Glutamatergic neuron (in vitro differentiated cells): ENCODE data around the gene HECTD4. TPM values are rescaled to one million over a fixed set of nuclear protein-coding genes. Genes with fewer than 3 reads are reported as not detected.

Source experiments
- DNase-seq: peaks from one replicate; pipeline ENCODE4 v3.0.0; 2022
- H3K27ac Mint-ChIP-seq: one replicate; pipeline ENCODE4 v1.8.0; 2020; ENCODE audit warnings: mild to moderate bottlenecking, mixed read lengths, inconsistent platforms; ENCODE audit not compliant: unreplicated experiment
- H3K27me3 Mint-ChIP-seq: one replicate; pipeline ENCODE4 v1.8.0; 2020; ENCODE audit warnings: mild to moderate bottlenecking, moderate library complexity, mixed read lengths, inconsistent platforms; ENCODE audit not compliant: unreplicated experiment
- H3K36me3 Mint-ChIP-seq: one replicate; pipeline ENCODE4 v1.8.0; 2020; ENCODE audit warnings: mild to moderate bottlenecking, mixed read lengths, inconsistent platforms; ENCODE audit not compliant: unreplicated experiment
- H3K4me1 Mint-ChIP-seq: one replicate; pipeline ENCODE4 v1.8.0; 2020; ENCODE audit warnings: mild to moderate bottlenecking, low read depth, mixed read lengths, inconsistent platforms; ENCODE audit not compliant: unreplicated experiment
- H3K4me3 Mint-ChIP-seq: one replicate; pipeline ENCODE4 v1.8.0; 2020; ENCODE audit warnings: mild to moderate bottlenecking, mixed read lengths, inconsistent platforms; ENCODE audit not compliant: unreplicated experiment
- H3K9me3 Mint-ChIP-seq: one replicate; pipeline ENCODE4 v1.8.0; 2020; ENCODE audit warnings: mild to moderate bottlenecking, moderate library complexity, mixed read lengths, inconsistent platforms; ENCODE audit not compliant: unreplicated experiment
- total RNA-seq: library from RNA; stranded (reverse); fragmentation: NEBNext Ultra II Directional; extraction: Animal tissue kit (Norgen Biotek cat#: 25700); gene quantifications from one replicate; pipeline ENCODE4 v1.2.1, GENCODE V29; 2021; ENCODE audit not compliant: unreplicated experiment
- TF ChIP-seq, protein P1 (sequence below): fragments of 200-600 bp; sonication (generic); IDR thresholded peaks from one replicate; pipeline ENCODE4 v1.5.0; 2021; ENCODE audit not compliant: partially characterized antibody, unreplicated experiment

Gene HECTD4
- total RNA-seq, 1 donor from 2014 or later: 261 TPM

GRCh38 chr12:112169966-112170365 lies 212.3 kb downstream of the HECTD4 start:
- Mint-ChIP-seq H3K27me3 (peaks cover 9% of the 10 kb centered on the region), H3K36me3 (no peaks in the 10 kb centered on the region), H3K27ac (no peak overlapping the region), H3K4me3 (no peak overlapping the region), H3K4me1 (no peaks in the 10 kb centered on the region), H3K9me3 (peaks cover 16% of the 10 kb centered on the region)
- TF ChIP-seq, protein P1, sequence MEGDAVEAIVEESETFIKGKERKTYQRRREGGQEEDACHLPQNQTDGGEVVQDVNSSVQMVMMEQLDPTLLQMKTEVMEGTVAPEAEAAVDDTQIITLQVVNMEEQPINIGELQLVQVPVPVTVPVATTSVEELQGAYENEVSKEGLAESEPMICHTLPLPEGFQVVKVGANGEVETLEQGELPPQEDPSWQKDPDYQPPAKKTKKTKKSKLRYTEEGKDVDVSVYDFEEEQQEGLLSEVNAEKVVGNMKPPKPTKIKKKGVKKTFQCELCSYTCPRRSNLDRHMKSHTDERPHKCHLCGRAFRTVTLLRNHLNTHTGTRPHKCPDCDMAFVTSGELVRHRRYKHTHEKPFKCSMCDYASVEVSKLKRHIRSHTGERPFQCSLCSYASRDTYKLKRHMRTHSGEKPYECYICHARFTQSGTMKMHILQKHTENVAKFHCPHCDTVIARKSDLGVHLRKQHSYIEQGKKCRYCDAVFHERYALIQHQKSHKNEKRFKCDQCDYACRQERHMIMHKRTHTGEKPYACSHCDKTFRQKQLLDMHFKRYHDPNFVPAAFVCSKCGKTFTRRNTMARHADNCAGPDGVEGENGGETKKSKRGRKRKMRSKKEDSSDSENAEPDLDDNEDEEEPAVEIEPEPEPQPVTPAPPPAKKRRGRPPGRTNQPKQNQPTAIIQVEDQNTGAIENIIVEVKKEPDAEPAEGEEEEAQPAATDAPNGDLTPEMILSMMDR: no peak
- no peak for DNase-seq

GRCh38 chr12:112169161-112169872 lies 212.9 kb downstream of the HECTD4 start:
- DNase-seq: no peak
- peaks cover 9% of the 10 kb centered on the region for H3K27me3 Mint-ChIP-seq
- no peaks in the 10 kb centered on the region for H3K36me3 Mint-ChIP-seq
- peaks cover 16% of the 10 kb centered on the region for H3K9me3 Mint-ChIP-seq
- no peak overlapping the region for H3K4me3 Mint-ChIP-seq
- TF ChIP-seq, protein P1: no peak
- H3K4me1 Mint-ChIP-seq: no peaks in the 10 kb centered on the region
- no peak overlapping the region for H3K27ac Mint-ChIP-seq

DNA sequence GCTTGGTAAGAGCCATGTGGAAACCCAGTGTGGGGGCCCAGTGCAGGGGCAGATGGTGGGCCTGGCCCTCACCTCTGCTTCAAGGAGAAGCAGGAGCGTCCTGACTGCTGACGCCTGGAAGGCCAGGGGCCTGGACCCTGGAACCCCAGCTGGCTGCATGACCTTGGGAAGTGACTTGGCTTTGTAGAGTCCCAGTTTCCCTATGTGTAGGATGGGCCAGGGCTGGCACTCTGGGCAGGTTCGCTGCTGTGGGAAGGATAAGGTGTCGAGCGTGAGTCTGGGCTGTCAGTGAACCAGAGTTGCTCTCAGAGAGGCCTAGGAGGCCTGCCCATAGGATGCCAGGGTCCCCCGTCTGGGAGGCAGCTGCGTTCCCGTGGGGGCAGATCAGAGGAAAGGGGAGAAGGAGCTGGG lies 213.7 kb downstream of the HECTD4 start:
- no peak overlapping the region for H3K27ac Mint-ChIP-seq
- no peaks in the 10 kb centered on the region for H3K4me1 Mint-ChIP-seq
- H3K9me3 Mint-ChIP-seq: peaks cover 16% of the 10 kb centered on the region
- no peak overlapping the region for H3K4me3 Mint-ChIP-seq
- TF ChIP-seq, protein P1: no peak
- peaks cover 9% of the 10 kb centered on the region for H3K27me3 Mint-ChIP-seq
- DNase-seq: no peak
- H3K36me3 Mint-ChIP-seq: no peaks in the 10 kb centered on the region

GRCh38 chr12:112167718-112168525 lies 214.3 kb downstream of the HECTD4 start:
- no peaks in the 10 kb centered on the region for H3K36me3 Mint-ChIP-seq
- H3K27me3 Mint-ChIP-seq: peaks cover 9% of the 10 kb centered on the region
- no peaks in the 10 kb centered on the region for H3K4me1 Mint-ChIP-seq
- no peak overlapping the region for H3K4me3 Mint-ChIP-seq
- H3K9me3 Mint-ChIP-seq: peaks cover 16% of the 10 kb centered on the region
- no peak for DNase-seq
- TF ChIP-seq, protein P1: no peak
- H3K27ac Mint-ChIP-seq: no peak overlapping the region

GRCh38 chr12:112167031-112167461 lies 215.2 kb downstream of the HECTD4 start:
- TF ChIP-seq, protein P1: no peak
- DNase-seq: no peak
- Mint-ChIP-seq H3K36me3 (peaks cover 4% of the 10 kb centered on the region), H3K27me3 (peaks cover 11% of the 10 kb centered on the region), H3K4me1 (no peaks in the 10 kb centered on the region), H3K4me3 (no peak overlapping the region), H3K27ac (no peak overlapping the region), H3K9me3 (peaks cover 18% of the 10 kb centered on the region)
